Mesothelial cell of epicardium (in vitro differentiated cells): ENCODE results near the gene GARNL3. TPM values are rescaled to one million over a fixed set of nuclear protein-coding genes. Genes with fewer than 3 reads are reported as not detected.

Experiments used
- DNase-seq, 2 experiments: peaks; one replicate each; pipeline ENCODE4 v3.0.0; 2021; ENCODE audit warnings: low spot score in 2 of 2; ENCODE audit not compliant: unreplicated experiment in 2 of 2
- H3K27ac Mint-ChIP-seq: 2 replicates; pipeline ENCODE4 v1.8.0; 2021; ENCODE audit warnings: mixed read lengths
- H3K27me3 Mint-ChIP-seq: 2 replicates; pipeline ENCODE4 v1.8.0; 2021; ENCODE audit warnings: low read depth, mixed read lengths
- H3K36me3 Mint-ChIP-seq: 2 replicates; pipeline ENCODE4 v1.8.0; 2021; ENCODE audit warnings: mixed read lengths
- H3K4me1 Mint-ChIP-seq: 2 replicates; pipeline ENCODE4 v1.8.0; 2021; ENCODE audit warnings: mixed read lengths
- H3K4me3 Mint-ChIP-seq: 2 replicates; pipeline ENCODE4 v1.8.0; 2021; ENCODE audit warnings: mild to moderate bottlenecking, moderate library complexity, mixed read lengths
- H3K9me3 Mint-ChIP-seq: 2 replicates; pipeline ENCODE4 v1.8.0; 2021; ENCODE audit warnings: mixed read lengths
- total RNA-seq: library from RNA; stranded (reverse); gene quantifications from 3 replicates; pipeline ENCODE4 v1.2.1, GENCODE V29; 2021
- TF ChIP-seq, protein P1 (sequence below): fragments of 200-600 bp; sonication (generic); IDR thresholded peaks from one replicate; pipeline ENCODE4 v1.5.0; 2021; ENCODE audit warnings: antibody characterized with exemption; ENCODE audit not compliant: unreplicated experiment

Gene GARNL3
- total RNA-seq, 1 donor from 2014 or later, result 51.5 TPM

GRCh38 chr9:127231666-127232065 is 32.9 kb upstream of the GARNL3 start:
- TF ChIP-seq, protein P1, sequence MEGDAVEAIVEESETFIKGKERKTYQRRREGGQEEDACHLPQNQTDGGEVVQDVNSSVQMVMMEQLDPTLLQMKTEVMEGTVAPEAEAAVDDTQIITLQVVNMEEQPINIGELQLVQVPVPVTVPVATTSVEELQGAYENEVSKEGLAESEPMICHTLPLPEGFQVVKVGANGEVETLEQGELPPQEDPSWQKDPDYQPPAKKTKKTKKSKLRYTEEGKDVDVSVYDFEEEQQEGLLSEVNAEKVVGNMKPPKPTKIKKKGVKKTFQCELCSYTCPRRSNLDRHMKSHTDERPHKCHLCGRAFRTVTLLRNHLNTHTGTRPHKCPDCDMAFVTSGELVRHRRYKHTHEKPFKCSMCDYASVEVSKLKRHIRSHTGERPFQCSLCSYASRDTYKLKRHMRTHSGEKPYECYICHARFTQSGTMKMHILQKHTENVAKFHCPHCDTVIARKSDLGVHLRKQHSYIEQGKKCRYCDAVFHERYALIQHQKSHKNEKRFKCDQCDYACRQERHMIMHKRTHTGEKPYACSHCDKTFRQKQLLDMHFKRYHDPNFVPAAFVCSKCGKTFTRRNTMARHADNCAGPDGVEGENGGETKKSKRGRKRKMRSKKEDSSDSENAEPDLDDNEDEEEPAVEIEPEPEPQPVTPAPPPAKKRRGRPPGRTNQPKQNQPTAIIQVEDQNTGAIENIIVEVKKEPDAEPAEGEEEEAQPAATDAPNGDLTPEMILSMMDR, result no peak
- Mint-ChIP-seq H3K4me1 (peaks cover 16% of the 10 kb centered on the region), H3K36me3 (peaks cover 8% of the 10 kb centered on the region), H3K27ac (no peak overlapping the region), H3K4me3 (no peak overlapping the region), H3K27me3 (no peaks in the 10 kb centered on the region), H3K9me3 (no peaks in the 10 kb centered on the region)
- no peak for DNase-seq

DNA sequence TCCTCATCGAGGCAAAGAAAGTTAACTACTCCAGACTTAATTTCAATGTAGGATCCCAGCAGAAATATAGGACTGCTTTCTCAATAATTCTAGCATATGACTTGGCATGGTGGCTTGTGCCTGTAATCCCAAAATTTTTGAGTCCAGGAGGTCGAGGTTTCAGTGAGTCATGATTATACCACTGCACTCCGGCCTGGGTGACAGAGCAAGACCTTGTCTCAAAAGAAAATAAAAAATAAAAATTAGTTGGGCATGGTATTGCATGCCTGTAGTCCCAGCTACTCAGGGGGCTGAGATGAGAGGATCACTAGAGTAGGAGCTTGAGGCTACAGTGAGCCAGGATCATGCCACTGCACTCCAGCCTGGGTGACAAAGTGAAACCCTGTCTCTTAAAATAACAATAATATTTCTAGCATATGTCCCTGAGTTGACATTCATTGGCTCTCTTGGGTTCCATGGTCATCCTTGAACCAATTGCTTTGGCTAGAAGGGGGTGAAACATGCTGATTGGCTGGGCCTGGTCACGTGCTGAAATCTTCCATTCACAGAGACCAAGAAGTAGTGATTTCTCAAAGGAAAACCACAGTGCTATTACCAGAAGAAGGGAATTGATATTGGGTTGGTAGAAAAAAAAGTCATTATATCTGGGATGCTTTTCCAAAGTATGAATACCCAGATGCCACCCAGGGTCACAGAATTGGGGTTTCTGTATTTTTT is 31.6 kb upstream of the GARNL3 start:
- peaks cover 22% of the 10 kb centered on the region for H3K4me1 Mint-ChIP-seq
- no peaks in the 10 kb centered on the region for H3K9me3 Mint-ChIP-seq
- H3K36me3 Mint-ChIP-seq, result peaks cover 19% of the 10 kb centered on the region
- TF ChIP-seq, protein P1, result no peak
- H3K4me3 Mint-ChIP-seq, result no peak overlapping the region
- H3K27me3 Mint-ChIP-seq, result no peaks in the 10 kb centered on the region
- no peak overlapping the region for H3K27ac Mint-ChIP-seq
- no peak for DNase-seq

DNA sequence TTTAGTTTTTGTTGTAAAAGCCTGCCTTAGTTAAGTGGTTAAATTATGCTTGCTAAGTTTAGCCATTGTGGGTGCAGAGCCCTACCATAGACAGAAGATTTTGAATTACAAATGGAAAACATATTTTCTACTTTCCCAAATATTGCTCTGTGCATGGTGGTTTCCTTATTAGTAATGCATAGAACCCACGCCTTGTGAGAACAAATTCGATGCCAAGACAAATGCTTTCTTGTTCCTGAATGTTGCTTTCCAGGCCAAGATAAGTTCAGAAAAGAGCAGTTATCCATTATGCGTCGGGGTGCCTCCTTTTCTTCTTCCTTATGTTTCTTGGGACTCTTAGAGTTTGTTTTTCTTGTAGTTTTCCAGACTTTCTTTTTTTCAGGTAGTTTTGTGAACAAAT is 31.0 kb upstream of the GARNL3 start:
- Mint-ChIP-seq H3K9me3 (no peaks in the 10 kb centered on the region), H3K36me3 (peaks cover 20% of the 10 kb centered on the region), H3K27me3 (no peaks in the 10 kb centered on the region), H3K4me3 (no peak overlapping the region), H3K4me1 (peaks cover 20% of the 10 kb centered on the region), H3K27ac (peak overlapping the region; percentile 82)
- TF ChIP-seq, protein P1, result no peak
- DNase-seq, result no peak

DNA sequence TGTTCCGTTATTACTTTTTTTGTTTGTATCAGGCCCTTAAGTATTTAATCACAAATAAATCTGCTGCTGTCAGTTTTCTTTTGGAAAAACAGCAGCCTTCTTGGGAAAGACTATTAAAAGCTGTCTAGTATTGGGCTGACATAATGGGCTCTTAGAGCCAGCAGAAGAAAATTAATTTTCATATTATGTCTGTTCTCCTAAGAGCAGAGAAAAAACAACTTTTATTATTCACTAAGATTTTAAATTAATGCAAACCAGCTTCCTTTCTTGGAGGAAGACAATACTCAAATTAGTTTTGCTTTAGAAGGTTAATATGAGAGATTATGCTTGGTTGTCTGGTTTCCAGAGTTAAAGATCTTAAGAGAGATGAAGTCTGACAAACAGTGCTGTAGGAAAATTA is 30.6 kb upstream of the GARNL3 start:
- DNase-seq, result no peak
- H3K4me1 Mint-ChIP-seq, result peaks cover 20% of the 10 kb centered on the region

DNA sequence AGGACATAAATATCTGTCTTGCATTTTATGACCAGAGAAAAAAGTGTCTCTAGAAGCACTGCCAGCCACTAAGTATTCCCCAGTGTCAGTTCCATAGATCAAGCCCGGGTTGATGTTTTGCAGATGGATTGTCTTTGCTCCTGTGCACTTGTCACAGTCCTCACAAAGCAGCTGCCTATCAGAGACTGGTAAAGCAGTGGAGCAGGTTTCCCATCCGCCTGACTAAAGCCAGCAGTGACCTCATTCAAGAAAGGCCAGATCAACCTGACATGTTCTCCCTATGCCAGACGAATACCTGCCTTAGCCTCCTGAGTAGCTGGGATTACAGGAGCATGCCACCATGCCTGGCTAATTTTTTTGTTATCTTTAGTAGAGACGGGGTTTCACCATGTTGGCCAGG is 26.8 kb upstream of the GARNL3 start:
- H3K27ac Mint-ChIP-seq, result no peak overlapping the region
- TF ChIP-seq, protein P1, result no peak

More for the DNA sequence above, 30.6 kb upstream of the GARNL3 start:
- Mint-ChIP-seq H3K36me3 (peaks cover 24% of the 10 kb centered on the region), H3K27me3 (no peaks in the 10 kb centered on the region), H3K9me3 (no peaks in the 10 kb centered on the region), H3K4me3 (no peak overlapping the region), H3K27ac (peak overlapping the region; percentile 82)
- TF ChIP-seq, protein P1, result no peak

More for the DNA sequence above, 26.8 kb upstream of the GARNL3 start:
- H3K9me3 Mint-ChIP-seq, result no peaks in the 10 kb centered on the region
- H3K36me3 Mint-ChIP-seq, result peaks cover 26% of the 10 kb centered on the region
- H3K4me3 Mint-ChIP-seq, result no peak overlapping the region
- DNase-seq, result no peak
- H3K27me3 Mint-ChIP-seq, result no peaks in the 10 kb centered on the region
- H3K4me1 Mint-ChIP-seq, result peaks cover 32% of the 10 kb centered on the region
